Cardiac muscle cell (in vitro differentiated cells and primary cell): ENCODE measurements around the gene AP3S1. TPM values are rescaled to one million over a fixed set of nuclear protein-coding genes. Genes with fewer than 3 reads are reported as not detected.
"Not testable (repeated sequence)": the region's sequence is repeated elsewhere in the genome, so short reads cannot be mapped to it uniquely, and the experiment has no call there.

ENCODE experiments used
- DNase-seq, 2 donors: peaks; one replicate each; pipeline versions ENCODE4 v3.0.0 to v3.0.0-alpha.2; 2010 to 2017; ENCODE audit warnings: low read depth in 1 of 2, low spot score in 1 of 2
- H3K27ac ChIP-seq: fragments of 200-600 bp; sonication (generic); 2 replicates; pipeline ENCODE4 v1.5.1; 2016
- H3K27me3 ChIP-seq: fragments of 200-600 bp; sonication (generic); 2 replicates; pipeline ENCODE4 v1.6.0; 2016; ENCODE audit warnings: control low read depth
- H3K36me3 ChIP-seq: fragments of 200-600 bp; sonication (generic); 2 replicates; pipeline ENCODE4 v1.5.1; 2016; ENCODE audit warnings: control low read depth
- H3K4me1 ChIP-seq: fragments of 200-600 bp; sonication (generic); 2 replicates; pipeline ENCODE4 v1.8.1; 2017; ENCODE audit warnings: low read depth, mild to moderate bottlenecking, mixed run types
- H3K4me3 ChIP-seq: fragments of 200-600 bp; sonication (generic); 2 replicates; pipeline ENCODE4 v1.5.1; 2016; ENCODE audit warnings: mild to moderate bottlenecking
- H3K9me3 ChIP-seq: fragments of 200-600 bp; sonication (generic); 2 replicates; pipeline ENCODE4 v1.5.1; 2017; ENCODE audit warnings: low read depth, mild to moderate bottlenecking, control low read depth
- CTCF ChIP-seq: IDR thresholded peaks from 2 replicates; pipeline ENCODE4 v1.5.1; 2012; ENCODE audit warnings: low read depth, mild to moderate bottlenecking, low read length
- polyA plus RNA-seq: library from polyadenylated mRNA; unstranded; fragments of >200 nt; fragmentation: Nextera tagmentation; extraction: Ambion mirVana; gene quantifications from 2 replicates; pipeline ENCODE4 v1.2.1, GENCODE V29; 2016
- total RNA-seq: library from RNA; depleted of rRNA; stranded (reverse); fragments of >200 nt; gene quantifications from 2 replicates; pipeline ENCODE4 v1.2.3, GENCODE V29; 2016

The AP3S1 gene
- total and polyA plus RNA-seq, 2 experiments from 2014 or later, result 62.5 to 86.6 TPM

GRCh38 chr5:115920171-115920725 is 78.5 kb downstream of the AP3S1 start:
- Histone ChIP-seq H3K36me3 (no peaks in the 10 kb centered on the region), H3K27ac (no peak overlapping the region), H3K4me3 (no peak overlapping the region), H3K9me3 (no peaks in the 10 kb centered on the region), H3K4me1 (peaks cover 5% of the 10 kb centered on the region), H3K27me3 (no peaks in the 10 kb centered on the region)
- no peak for TF ChIP-seq CTCF
- peak in 1 of 2 donors; percentile 34 for DNase-seq

- not testable (repeated sequence) for H3K27me3 ChIP-seq, H3K9me3 ChIP-seq, H3K4me1 ChIP-seq, DNase-seq, H3K4me3 ChIP-seq, H3K27ac ChIP-seq, H3K36me3 ChIP-seq
Measured at GRCh38 chr5:115928578-115929407, 87.1 kb downstream of the AP3S1 start.

- DNase-seq, H3K27me3 ChIP-seq, H3K36me3 ChIP-seq, H3K4me3 ChIP-seq, H3K27ac ChIP-seq, H3K4me1 ChIP-seq, H3K9me3 ChIP-seq: not testable (repeated sequence)
Measured at GRCh38 chr5:115930171-115930570, 88.4 kb downstream of the AP3S1 start.

- no peak for TF ChIP-seq CTCF
- Histone ChIP-seq H3K4me3 (no peak overlapping the region), H3K27ac (no peak overlapping the region), H3K27me3 (no peaks in the 10 kb centered on the region), H3K4me1 (no peaks in the 10 kb centered on the region), H3K36me3 (no peaks in the 10 kb centered on the region), H3K9me3 (no peaks in the 10 kb centered on the region)
- peak in 1 of 2 donors; percentile 40 for DNase-seq
Measured at GRCh38 chr5:115930630-115931337, 89.0 kb downstream of the AP3S1 start.

- no peaks in the 10 kb centered on the region for H3K27me3 ChIP-seq
- no peak overlapping the region for H3K4me3 ChIP-seq
- DNase-seq, result peak in 1 of 2 donors; percentile 65
- H3K27ac ChIP-seq, result no peak overlapping the region
- no peak for TF ChIP-seq CTCF
- no peaks in the 10 kb centered on the region for H3K9me3 ChIP-seq
- H3K4me1 ChIP-seq, result no peaks in the 10 kb centered on the region
- no peaks in the 10 kb centered on the region for H3K36me3 ChIP-seq
Measured at GRCh38 chr5:115932991-115933390, 91.3 kb downstream of the AP3S1 start.

- H3K36me3 ChIP-seq, result no peaks in the 10 kb centered on the region
- no peak overlapping the region for H3K27ac ChIP-seq
- no peaks in the 10 kb centered on the region for H3K27me3 ChIP-seq
- no peak overlapping the region for H3K4me3 ChIP-seq
- no peak for TF ChIP-seq CTCF
- H3K4me1 ChIP-seq, result no peaks in the 10 kb centered on the region
- no peak for DNase-seq
- no peaks in the 10 kb centered on the region for H3K9me3 ChIP-seq
Measured at GRCh38 chr5:115934388-115934974, 92.7 kb downstream of the AP3S1 start.
